Iris pigment epithelial cell (primary cell): Measurements from ENCODE around the gene MPV17L.
"Not testable (repeated sequence)": the region's sequence is repeated elsewhere in the genome, so short reads cannot be mapped to it uniquely, and the experiment has no call there.

Experiments used
- DNase-seq: peaks from one replicate; pipeline ENCODE4 v3.0.0-alpha.2; 2011; ENCODE audit warnings: low read depth

The MPV17L gene

DNA sequence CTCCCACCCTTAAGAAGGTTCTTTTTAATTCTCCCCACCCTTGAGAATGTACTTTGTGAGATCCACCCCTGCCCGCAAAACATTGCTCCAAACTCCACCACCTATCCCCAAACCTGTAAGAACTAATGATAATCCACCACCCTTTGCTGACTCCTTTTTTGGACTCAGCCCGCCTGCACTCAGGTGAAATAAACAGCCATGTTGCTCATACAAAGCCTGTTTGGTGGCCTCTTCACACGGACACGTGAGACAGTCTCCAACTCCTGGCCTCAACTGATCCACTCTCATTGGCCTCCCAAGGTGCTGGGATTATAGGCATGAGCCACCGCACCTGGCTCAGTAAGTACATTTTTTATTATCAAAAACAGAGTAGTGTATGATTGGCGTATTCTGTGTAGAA is 13.9 kb downstream of the MPV17L start:
- not testable (repeated sequence) for DNase-seq

DNA sequence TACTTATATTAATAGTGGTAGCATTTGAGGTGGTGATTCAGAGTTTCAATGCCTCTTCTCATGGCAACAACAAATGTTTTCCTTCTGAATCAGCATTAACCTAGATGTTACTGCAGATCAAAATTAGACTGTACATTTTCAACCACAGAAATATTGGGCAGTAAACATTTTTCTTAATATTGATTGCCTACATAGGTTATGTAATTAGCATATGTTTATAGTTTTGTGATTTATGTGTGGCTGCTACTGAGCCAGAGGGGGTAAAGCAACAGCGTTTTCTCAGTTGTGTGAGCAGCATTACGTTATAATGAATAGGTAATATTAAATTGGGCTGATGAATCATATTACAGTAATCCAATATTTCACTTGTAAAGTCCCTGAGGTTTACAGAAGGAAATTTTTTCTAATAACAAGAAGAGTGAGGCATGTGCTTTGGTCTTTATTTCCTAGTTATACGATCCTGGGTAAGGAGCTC is 20.0 kb downstream of the MPV17L start:
- peak; percentile 67 for DNase-seq

DNA sequence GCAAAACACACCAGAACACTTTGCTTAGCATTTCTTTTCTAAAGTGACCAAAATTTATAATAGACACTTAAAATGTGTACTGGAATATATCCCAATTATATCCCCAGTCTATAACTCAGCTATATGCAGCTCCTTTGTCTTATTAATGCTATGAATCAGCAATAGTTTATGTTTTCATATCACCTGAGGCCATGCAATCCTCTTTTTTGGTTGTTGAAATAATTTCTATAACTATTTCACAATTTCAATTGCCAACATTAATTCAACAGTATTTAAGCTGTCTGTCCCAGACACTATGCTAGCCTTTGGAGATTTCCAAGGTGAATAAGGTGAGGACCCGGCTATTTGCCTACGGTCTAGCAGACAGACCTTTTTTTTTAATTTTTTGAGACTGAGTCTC is 21.6 kb downstream of the MPV17L start:
- no peak for DNase-seq

DNA sequence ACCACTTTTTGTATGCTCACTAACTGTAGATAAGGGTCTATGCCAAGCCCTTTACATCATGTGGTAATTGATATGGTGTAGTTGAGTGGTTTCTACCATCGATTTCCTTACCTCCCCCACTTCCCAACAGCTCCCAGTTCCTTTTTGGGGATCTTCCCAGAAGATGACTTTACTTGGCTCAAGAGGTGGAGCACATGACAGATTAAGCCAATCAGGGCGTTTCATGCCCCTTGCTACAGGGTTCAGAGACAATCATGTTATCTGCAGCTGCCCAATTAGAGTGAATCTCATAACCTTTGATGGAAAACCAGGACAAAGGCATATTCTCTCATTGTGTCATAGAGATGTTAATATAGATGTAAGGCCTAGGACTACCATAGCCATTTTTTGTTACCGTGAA is 22.7 kb downstream of the MPV17L start:
- no peak for DNase-seq

DNA sequence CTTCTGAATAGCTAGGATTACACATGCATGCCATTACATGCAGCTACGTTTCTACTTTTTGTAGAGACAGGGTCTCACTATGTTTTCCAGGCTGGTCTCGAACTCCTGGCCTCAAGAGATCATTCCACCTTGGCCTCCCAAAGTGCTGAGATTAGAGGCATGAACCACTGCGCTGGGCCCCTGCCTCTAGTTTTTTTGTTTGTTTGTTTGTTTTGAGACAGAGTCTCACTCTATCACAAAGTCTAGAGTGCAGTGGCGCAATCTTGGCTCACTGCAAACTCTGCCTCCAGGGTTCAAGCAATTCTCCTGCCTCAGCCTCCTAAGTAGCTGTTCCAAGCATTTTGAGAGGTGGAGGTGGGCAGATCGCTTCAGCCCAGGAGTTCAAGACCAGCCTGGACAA is 26.1 kb downstream of the MPV17L start:
- DNase-seq = not testable (repeated sequence)

DNA sequence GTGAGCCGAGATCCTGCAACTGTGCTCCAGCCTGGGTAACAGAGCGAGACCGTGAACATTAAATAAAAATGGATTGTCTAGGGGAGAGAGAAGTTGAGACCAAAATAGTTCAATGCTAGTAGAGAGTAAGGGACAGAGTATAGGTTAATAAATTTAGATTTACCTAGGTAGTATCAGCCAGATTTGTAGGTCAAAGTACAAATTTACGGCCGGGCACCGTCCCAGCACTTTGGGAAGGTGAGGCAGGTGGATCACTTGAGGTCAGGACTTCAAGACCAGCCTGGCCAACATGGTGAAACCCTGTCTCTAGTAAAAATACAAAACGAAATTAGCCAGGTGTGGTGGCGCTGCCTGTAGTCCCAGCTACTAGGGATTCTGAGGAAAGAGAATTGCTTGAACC is 26.7 kb downstream of the MPV17L start:
- no peak for DNase-seq

DNA sequence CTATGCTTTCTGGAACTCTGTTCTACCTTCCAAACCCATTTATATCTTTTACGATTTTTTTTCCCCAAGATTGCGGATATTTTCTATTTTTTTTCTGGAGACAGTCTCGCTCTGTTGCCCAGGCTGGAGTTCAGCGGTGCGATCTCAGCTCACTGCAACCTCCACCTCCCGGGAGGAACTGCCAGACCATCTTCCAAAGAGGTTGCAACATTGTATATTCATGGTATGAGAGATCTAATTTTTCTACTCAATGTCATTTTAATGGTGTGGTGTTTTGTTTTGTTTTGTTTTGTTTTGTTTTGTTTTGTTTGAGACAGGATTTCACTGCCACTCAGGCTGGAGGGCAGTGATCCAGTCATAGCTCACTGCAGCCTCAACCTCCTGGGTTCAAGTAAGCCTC is 30.3 kb downstream of the MPV17L start:
- no peak for DNase-seq

DNA sequence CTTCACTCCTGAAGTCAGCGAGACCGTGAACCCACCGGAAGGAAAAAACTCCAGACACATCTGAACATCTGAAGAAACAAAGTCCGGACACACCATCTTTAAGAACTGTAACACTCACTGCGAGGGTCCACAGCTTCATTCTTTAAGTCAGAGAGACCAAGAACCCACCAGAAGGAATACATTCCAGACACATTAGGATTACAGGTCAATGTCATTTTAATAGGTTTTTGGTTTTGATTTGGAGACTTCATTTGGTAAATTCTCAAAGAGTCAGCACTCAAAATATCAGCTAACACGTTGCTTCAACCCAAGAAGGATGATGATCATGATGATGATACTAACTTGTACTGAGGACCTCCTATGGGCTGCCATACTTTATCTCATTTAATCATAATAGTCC is 31.2 kb downstream of the MPV17L start:
- no peak for DNase-seq

DNA sequence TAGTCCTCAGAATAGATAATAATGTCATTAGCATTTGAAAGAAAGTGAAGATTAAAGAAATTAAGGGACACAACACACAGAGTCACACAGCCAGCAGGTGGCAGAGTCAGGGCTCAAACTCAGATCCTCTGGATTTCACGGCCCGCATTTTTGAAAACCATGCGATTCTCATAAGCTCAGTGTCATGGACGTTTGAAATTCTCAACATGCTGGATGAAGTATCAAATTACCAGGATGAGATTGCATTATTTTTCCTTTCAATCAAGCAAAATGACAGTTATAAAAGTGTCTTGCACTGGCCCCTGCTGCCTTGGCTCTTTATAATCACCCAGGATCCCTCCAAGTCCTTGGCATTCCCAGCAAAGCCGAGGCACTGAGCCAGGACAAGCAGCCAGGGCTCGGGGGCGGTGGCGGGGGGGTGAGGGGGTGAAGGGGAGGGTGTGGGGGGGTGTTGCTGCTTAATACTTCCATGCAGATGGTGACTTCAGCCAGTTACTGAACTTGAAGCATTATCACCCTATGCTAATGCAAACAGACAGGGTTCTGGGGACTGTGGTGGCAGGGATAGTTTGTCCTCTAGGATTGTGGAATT is 32.2 kb downstream of the MPV17L start:
- peak; percentile 91 for DNase-seq

DNA sequence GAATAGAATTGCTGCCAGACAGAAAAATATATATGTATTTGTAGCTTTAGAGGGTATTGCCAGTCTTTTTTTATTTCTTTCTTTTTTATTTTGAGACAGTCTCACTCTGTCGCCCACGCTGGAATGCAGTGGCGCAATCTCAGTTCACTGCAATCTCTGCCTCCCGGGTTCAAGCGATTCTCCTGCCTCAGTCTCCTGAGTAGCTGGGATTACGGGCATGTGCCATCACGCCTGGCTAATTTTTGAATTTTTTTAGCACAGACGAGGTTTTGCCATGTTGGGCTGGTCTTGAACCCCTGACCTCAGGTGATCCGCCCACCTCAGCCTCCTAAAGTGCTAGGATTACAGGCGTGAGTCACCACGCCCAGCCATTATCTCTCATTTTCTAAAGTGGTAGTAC is 35.3 kb downstream of the MPV17L start:
- not testable (repeated sequence) for DNase-seq

DNA sequence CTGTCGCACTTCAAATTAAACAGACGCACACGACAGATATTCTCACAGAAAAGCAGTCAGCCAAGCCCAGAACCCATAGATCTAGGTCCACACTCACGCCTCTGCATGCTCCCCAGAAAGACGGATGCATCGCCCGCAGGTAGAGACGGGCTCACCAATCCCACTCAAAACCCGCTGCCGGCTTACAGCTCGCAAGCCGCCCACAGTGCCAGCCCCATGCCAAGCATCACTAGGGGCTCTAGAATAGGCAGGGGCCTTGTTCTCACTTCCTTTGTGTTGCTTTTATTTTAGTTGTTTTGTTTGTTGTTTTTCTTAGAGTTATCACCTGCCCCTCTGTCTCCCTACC is 38.5 kb downstream of the MPV17L start:
- DNase-seq = no peak

DNA sequence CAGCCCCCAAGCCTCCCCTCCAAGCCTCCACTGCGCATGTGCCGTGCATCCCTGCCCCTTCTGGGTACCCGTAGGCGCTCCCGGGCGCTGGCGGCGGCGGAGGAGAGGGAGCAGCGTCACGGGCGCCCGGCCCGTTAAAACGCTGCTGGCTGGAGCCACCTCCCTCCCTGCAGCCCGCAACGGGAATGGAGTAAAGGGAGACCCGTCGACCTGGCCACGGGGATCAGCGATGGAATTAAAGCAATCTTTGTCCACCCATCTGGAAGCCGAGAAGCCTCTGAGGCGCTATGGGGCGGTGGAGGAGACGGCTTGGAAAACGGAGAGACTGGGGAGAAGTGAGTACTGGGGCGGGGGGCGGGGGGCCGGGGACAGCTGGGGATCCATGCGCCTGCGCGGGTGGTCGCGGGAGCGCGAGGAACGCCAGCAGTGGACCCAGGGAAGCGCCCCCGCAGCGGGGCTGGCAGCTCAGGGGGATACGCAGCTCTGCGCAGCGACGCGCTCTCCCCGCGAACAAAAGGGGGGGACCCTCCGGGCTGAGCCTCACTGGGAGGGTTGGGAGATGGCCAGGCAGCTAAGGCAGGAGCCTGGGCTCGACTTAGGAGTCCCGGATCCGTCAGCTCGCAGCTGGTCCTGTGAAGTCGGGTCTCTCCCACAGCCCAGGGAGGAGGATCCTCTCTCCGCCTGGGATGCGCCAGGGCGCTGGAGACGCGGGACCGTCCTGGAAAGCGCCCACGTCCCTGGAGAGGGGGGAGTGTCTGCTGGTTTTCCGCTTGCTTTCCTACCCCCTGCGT is 39.1 kb downstream of the MPV17L start, which contains the start of gene BMERB1:
BMERB1 (plus strand) TSS at position 164 of the 791 bp plus-strand sequence; CDS start at position 230, 66 bp downstream.
- DNase-seq = peak; percentile 78

DNA sequence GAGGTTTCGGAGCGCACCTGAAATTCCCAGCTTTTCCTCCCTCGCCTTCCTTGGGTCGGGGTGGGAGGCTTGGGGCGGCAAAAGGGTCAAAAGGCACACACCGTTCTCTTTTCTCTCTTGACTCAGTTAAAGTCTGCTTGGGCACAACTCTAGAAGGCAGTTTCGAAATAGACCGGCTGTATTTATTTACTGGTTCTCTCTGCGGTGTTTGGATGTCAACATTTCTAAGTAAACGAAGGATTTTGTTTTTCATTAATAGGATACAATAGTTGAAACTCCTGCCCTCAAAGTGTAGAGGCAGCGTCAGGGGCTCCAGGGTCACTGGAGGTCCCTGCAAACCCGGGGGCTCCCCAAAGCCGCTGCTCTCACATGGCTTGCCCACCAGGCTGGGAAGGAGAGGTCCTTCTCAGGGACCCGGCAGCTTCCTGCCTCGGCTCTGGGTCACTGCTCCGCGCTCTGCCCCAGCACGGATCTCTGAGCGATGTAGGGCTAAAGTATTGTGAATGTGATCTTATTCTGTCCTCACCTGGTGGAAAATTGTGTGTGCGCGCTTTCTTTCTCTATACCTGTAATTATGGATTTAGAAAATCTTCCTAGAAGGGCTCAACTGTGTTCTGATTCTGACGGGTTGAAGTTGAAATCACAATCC is 39.8 kb downstream of the MPV17L start:
- DNase-seq = peak; percentile 32

DNA sequence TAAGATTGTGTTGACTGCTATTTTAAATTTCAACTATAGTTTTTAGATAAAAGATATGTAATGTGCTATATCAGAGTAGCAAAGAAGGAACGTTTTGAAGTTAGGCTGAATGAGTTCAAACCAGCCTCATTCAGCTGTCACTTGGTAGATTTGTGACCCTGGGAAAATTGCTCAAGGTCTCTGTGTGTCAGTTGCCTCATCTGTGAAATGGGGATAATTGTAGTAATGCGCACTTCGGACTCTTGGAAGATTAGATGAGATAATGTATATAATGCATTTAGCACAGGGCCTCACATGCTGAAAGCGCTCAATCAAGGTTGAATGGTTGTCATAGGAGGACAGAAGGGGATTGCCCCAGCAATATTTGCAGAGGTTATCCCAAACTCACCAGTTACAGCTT is 43.5 kb downstream of the MPV17L start:
- no peak for DNase-seq

DNA sequence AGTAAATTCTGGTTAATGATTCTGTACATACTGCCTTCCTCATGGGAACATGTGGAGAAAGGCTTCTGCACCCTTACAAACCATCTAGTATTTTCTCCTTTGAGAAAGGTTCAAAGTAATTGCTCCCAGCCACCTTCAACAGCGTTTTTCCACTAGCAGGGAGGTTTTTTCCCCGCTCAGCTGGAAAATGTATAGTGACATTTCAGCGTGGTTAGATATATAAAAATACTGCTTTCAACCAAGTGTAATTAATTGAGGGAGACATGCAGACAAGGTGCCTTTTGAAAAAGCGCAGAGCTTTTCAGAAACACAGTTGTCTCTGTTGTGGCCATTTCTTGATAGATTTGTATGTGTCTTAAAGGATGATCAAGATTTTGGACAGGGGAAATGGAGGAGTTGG is 44.0 kb downstream of the MPV17L start:
- DNase-seq = no peak

DNA sequence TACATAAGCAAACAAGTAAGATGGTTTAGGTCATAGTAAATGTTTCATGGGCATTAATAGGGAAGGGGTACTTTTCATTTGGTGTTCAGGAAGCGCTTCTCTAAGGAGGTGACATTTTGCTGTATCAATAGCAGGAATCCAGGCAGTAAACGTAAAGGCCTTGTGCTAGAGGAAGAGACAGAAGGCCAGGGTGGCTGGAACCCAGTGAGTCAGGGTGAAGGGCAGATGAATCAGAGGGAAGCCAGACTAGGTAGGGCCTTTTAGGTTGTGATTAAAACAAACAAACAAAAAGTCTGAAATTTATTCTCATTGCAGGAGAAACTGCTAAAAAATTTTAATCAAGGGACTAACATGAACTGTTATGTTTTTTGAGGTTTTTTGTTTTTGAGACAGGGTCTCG is 45.3 kb downstream of the MPV17L start:
- peak; percentile 91 for DNase-seq

DNA sequence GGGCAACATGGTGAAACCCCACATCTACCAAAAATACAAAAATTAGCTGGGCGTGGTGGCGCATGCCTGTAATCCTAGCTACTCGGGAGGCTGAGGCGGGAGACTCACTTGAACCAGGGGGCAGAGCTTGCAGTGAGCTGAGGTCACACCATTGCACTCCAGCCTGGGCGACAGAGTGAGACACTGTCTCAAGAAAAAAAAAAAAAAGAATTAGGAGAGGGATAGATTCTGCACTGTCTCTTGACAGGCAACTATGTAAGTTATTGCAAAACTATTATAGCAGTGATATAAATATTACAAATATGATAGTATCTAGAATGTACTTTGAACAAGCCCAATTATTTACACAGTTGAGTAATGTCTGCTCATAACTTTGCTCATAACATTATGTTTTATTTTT is 46.6 kb downstream of the MPV17L start:
- peak; percentile 38 for DNase-seq

DNA sequence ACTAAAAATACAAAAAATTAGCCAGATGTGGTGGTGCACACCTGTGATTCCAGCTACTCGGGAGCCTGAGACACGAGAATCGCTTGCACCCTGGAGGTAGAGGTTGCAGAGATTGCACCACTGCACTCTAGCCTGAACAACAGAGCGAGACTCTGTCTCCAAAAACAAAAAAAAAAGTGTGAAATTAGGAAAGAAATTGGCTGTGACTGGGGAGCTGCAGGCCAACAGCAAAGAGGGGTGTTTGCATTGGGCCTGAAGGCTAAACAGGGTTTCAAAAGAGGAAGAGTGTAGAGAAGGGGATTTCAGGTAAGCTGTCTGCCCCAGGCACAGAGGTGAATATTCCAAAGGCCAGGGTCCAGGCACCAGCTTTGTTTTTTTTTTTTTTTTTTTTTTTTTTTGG is 48.2 kb downstream of the MPV17L start:
- DNase-seq = no peak

DNA sequence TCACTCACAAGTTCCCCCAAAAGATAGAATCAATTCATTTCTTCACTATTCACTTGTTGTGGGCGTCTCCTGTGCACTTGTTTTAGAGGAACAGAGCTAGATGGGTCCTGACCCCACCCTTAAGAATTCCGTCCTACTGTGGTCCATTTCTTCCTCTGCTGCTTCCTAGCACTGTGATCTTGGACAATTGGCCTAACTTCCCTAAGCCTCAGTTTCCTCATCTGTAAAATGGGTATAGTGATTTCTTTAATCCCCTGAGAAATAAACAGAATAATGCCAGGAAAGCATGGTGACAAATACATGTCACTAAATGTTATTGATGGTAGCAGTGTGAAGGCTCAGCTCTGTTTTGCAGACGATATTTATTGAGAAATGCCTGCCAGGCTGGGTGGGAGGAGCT is 48.7 kb downstream of the MPV17L start:
- DNase-seq = no peak

DNA sequence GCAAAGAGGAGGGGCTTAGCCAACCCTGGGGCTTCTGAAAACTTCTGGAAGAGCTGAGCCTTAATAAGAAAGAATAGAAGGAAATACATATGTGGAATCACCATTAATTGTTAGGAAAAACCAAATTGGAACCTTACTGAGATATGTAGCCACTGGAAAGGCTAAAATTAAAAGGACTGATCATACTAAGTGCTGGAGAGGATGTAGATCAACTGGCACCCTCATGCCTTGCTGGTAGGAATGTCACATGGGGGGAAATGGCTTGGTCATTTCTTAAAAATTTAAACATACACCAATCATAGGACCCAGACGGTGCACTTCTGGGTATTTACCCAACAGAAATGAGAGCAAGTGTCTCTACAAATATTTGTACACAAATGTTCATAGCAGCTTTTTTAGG is 49.9 kb downstream of the MPV17L start:
- no peak for DNase-seq

DNA sequence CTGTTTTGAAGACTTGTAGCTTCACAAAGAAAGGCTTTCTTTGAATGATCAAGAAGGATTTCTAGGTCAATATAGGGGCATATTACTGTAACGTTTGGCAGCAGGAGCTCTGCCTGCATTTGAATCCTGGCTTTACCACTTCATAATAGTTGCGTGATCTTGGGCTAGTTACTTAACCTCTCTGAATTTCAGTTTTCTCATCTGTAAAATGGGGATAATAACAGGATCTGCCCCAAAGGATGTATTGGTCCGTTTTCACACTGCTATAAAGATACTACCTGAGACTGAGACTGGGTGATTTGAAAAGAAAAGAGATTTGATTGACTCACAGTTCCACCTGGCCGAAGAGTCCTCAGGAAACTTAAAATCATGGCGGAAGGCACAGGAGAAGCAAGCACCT is 51.3 kb downstream of the MPV17L start:
- no peak for DNase-seq

DNA sequence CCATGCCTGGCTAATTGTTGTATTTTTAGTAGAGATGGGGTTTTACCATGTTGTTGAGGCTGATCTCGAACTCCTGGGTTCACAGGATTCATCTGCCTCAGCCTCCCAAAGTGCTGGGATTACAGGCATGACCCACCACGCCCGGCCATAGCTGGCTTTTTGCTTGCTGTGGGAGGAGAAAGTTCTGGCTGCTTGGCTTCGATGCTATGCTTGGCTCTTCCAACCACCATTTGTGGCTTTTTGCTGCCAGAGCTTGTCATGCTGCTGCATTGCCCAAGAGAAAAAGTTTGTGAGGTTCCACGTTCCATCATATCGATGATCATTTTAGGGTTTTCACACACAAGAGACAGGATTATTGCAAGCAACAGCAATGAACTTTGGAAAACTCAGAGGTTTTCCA is 55.1 kb downstream of the MPV17L start:
- no peak for DNase-seq

DNA sequence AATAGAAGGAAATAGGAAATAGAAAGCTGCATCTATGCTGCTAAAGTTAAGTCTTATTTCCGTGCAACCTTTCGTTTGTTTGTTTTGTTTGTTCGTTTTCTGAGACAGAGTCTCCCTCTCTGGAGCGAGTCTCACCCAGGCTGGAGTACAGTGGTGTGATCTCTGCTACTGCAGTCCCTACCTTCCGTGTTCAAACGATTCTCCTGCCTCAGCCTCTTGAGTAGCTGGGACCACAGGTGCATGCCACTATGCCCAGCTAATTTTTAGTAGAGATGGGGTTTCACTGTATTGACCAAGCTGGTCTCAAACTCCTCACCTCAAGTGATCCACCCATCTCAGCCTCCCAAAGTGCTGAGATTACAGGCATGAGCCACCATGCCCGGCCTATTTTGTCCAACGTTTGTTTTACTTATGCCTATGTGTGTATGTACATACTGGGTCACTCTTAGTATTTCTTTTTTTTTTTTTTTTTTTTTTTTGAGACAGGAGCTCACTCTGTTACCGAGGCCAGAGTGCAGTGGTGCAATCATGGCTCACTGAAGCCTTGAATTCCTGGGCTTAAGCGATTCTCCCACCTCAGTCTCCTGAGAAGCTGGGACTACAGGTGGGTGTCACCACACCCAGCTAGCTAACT is 55.7 kb downstream of the MPV17L start:
- DNase-seq = no peak
